Measurements from ENCODE around the gene NFAM1.

NFAM1 gene

GRCh38 chr22:42357221-42357620, 75.0 kb downstream of the NFAM1 start:
- DNase-seq: no peak

GRCh38 chr22:42356533-42356932, 75.7 kb downstream of the NFAM1 start:
- DNase-seq: no peak

- DNase-seq: no peak
Observed at GRCh38 chr22:42353883-42354727, 78.1 kb downstream of the NFAM1 start.

GRCh38 chr22:42350373-42350772, 81.8 kb downstream of the NFAM1 start:
- DNase-seq: no peak

GRCh38 chr22:42347281-42347824, 84.8 kb downstream of the NFAM1 start:
- DNase-seq: no peak

GRCh38 chr22:42346722-42347121, 85.5 kb downstream of the NFAM1 start:
- no peak for DNase-seq

GRCh38 chr22:42345458-42345857, 86.7 kb downstream of the NFAM1 start:
- DNase-seq: no peak

GRCh38 chr22:42344361-42344905, 87.8 kb downstream of the NFAM1 start:
- no peak for DNase-seq

GRCh38 chr22:42343531-42344081, 88.6 kb downstream of the NFAM1 start:
- peak in 1 of 3 donors; percentile 54 for DNase-seq

GRCh38 chr22:42343121-42343454, 89.1 kb downstream of the NFAM1 start:
- no peak for DNase-seq

GRCh38 chr22:42342426-42343120, 89.6 kb downstream of the NFAM1 start:
- no peak for DNase-seq

GRCh38 chr22:42341779-42342178, 90.4 kb downstream of the NFAM1 start:
- no peak for DNase-seq

GRCh38 chr22:42340829-42341383, 91.3 kb downstream of the NFAM1 start:
- no peak for DNase-seq

- no peak for DNase-seq
Observed at GRCh38 chr22:42340150-42340549, 92.1 kb downstream of the NFAM1 start.

- DNase-seq: no peak
Observed at GRCh38 chr22:42338479-42338878, 93.7 kb downstream of the NFAM1 start.

GRCh38 chr22:42337356-42337755, 94.8 kb downstream of the NFAM1 start:
- DNase-seq: no peak

GRCh38 chr22:42336527-42337227, 95.5 kb downstream of the NFAM1 start:
- DNase-seq: no peak

GRCh38 chr22:42335839-42336378, 96.3 kb downstream of the NFAM1 start:
- DNase-seq: no peak

- DNase-seq: no peak
Observed at GRCh38 chr22:42334875-42335512, 97.2 kb downstream of the NFAM1 start.

- no peak for DNase-seq
Observed at GRCh38 chr22:42333544-42333943, 98.7 kb downstream of the NFAM1 start.

- DNase-seq: no peak
Observed at GRCh38 chr22:42332089-42332488, 100.1 kb downstream of the NFAM1 start.

GRCh38 chr22:42331014-42331413, 101.2 kb downstream of the NFAM1 start:
- no peak for DNase-seq
